Naive thymus-derived CD4-positive, alpha-beta T cell (primary cell): ENCODE results near the gene CRYBA1. TPM values are rescaled to one million over a fixed set of nuclear protein-coding genes. Genes with fewer than 3 reads are reported as not detected.
"Not testable (repeated sequence)": the region's sequence is repeated elsewhere in the genome, so short reads cannot be mapped to it uniquely, and the experiment has no call there.

ENCODE experiments used
- ATAC-seq: fragments of 150-1000 bp; cut with Tn5 transposase; 2 replicates; pipeline ENCODE4 v1.10.0; 2021; ENCODE audit warnings: mild to moderate bottlenecking, moderate library complexity
- CTCF ChIA-PET: fragments of 350-600 bp; sonication (Branson Sonifier 250); formaldehyde crosslinking; loops from one replicate; lab custom pipeline; 2021; ENCODE audit warnings: antibody characterized with exemption; lab: Charles Lee
- POLR2A ChIA-PET: fragments of 350-600 bp; sonication (Branson Sonifier 250); formaldehyde crosslinking; loops from one replicate; lab custom pipeline; 2021; ENCODE audit warnings: antibody characterized with exemption, inconsistent platforms; lab: Charles Lee
- DNase-seq, 9 donors: peaks; one replicate each; pipeline versions ENCODE4 v3.0.0 to v3.0.0-alpha.2; 2020 to 2022; ENCODE audit warnings: mixed read lengths in 1 of 9
- H3K27ac ChIP-seq: one replicate; pipeline ENCODE4 v1.7.0; 2013; ENCODE audit warnings: mild to moderate bottlenecking, low read depth, low read length, moderate library complexity
- H3K27me3 ChIP-seq, 2 donors: one replicate each; pipeline ENCODE4 v1.7.0; 2013; ENCODE audit warnings: low read length in 2 of 2, mild to moderate bottlenecking in 2 of 2, moderate library complexity in 2 of 2; ENCODE audit not compliant: control insufficient read depth in 2 of 2, insufficient read depth in 2 of 2
- H3K36me3 ChIP-seq, 3 experiments: 1 replicate in 2 of 3; 2 replicates in 1 of 3; pipeline ENCODE4 v1.7.0; 2013; ENCODE audit warnings: low read length in 3 of 3, mild to moderate bottlenecking in 3 of 3, moderate library complexity in 1 of 3; ENCODE audit not compliant: insufficient read depth in 3 of 3, control insufficient read depth in 2 of 3
- H3K4me1 ChIP-seq, 2 donors: one replicate each; pipeline ENCODE4 v1.7.0; 2013; ENCODE audit warnings: low read length in 2 of 2, mild to moderate bottlenecking in 2 of 2, moderate library complexity in 1 of 2; ENCODE audit not compliant: control insufficient read depth in 2 of 2, insufficient read depth in 2 of 2
- H3K4me3 ChIP-seq: 2 replicates; pipeline ENCODE4 v1.7.0; 2013; ENCODE audit warnings: mild to moderate bottlenecking, low read length
- H3K9me3 ChIP-seq, 3 experiments: 1 replicate in 2 of 3; 2 replicates in 1 of 3; pipeline ENCODE4 v1.7.0; 2013; ENCODE audit warnings: low read length in 3 of 3; ENCODE audit not compliant: control insufficient read depth in 2 of 3
- H3K27ac Mint-ChIP-seq, 9 donors: one replicate each; pipeline ENCODE4 v1.8.0; 2020 to 2022; ENCODE audit warnings: mixed read lengths in 9 of 9, mild to moderate bottlenecking in 8 of 9, moderate library complexity in 5 of 9, inconsistent platforms in 2 of 9
- H3K27me3 Mint-ChIP-seq, 5 donors: one replicate each; pipeline ENCODE4 v1.8.0; 2021 to 2022; ENCODE audit warnings: mixed read lengths in 5 of 5, mild to moderate bottlenecking in 1 of 5
- H3K36me3 Mint-ChIP-seq, 5 donors: one replicate each; pipeline ENCODE4 v1.8.0; 2020 to 2022; ENCODE audit warnings: mixed read lengths in 5 of 5, mild to moderate bottlenecking in 3 of 5, inconsistent platforms in 1 of 5
- H3K4me1 Mint-ChIP-seq, 7 donors: one replicate each; pipeline ENCODE4 v1.8.0; 2020 to 2022; ENCODE audit warnings: mixed read lengths in 7 of 7, mild to moderate bottlenecking in 3 of 7, inconsistent platforms in 1 of 7
- H3K4me3 Mint-ChIP-seq, 10 donors: one replicate each; pipeline ENCODE4 v1.8.0; 2020 to 2022; ENCODE audit warnings: mild to moderate bottlenecking in 10 of 10, mixed read lengths in 10 of 10, moderate library complexity in 6 of 10, inconsistent platforms in 2 of 10
- H3K9me3 Mint-ChIP-seq, 11 donors: one replicate each; pipeline ENCODE4 v1.8.0; 2020 to 2022; ENCODE audit warnings: mixed read lengths in 11 of 11, mild to moderate bottlenecking in 4 of 11, inconsistent platforms in 1 of 11, moderate library complexity in 1 of 11
- intact Hi-C, 2 donors: fragments of 100-400 bp; cut with micrococcal nuclease; formaldehyde crosslinking; loops; one replicate each; pipeline ENCODE4 v1.15.1; 2023
- polyA plus RNA-seq, 2 donors: library from polyadenylated mRNA; unstranded; fragments of 300-500 nt; fragmentation: Illumina TruSeq; gene quantifications; one replicate each; pipeline ENCODE4 v1.2.3, GENCODE V29; 2021
- total RNA-seq, 6 experiments: library from RNA in 5 of 6; stranded (reverse) in 5 of 6; gene quantifications; 1 replicate in 5 of 6; 2 replicates in 1 of 6; pipeline ENCODE4 v1.2.3 and lab custom pipeline; 2021 to 2026

Gene CRYBA1
- total and polyA plus RNA-seq, 7 experiments from 2014 or later, result not detected

DNA sequence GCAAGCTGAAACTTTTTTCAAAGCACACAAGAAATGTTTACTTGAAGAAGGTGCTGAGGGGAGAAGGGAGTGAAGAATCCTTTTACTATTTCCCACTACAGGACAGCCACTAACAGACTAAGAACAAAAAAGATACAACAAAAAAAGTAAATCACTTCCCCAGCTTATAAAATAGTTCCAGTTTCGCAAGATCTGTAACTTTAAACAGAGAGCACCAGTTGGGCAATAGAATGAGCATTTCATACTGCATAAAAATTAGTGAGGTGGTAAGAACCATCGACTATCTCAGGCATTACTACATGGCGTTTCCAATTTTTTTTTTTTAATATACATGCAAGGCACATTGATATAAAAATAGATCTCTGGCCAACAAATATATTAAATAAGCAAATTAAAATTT is 11.1 kb downstream of the CRYBA1 start:
- H3K4me3 Mint-ChIP-seq, result no peak overlapping the region
- CTCF ChIA-PET, result interaction anchor here (0.6 to 0.7 kb wide), 3 partner anchors 37 to 530 kb away, joined by 3 read pairs; no protein-coding TSS in a partner anchor
- intact Hi-C loops, result no loop called here

DNA sequence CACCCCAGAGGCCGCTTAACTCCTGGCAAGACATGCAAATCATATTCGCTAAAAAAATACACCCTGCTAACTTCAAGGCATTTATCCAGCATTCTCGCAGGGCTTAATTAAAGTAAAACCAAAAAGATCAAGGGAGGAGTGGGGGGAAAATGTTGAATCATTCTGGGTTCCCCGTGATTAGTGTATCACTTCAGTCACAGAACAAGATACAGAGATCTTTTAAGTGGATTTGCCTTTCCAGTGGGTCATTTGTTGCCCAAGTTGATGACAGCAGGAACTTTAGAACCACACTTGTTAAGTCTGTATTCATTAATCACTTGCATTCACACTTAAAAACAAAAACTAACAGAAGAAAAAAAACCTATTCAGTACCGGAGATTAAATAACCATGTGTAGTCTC is 17.3 kb downstream of the CRYBA1 start:
- intact Hi-C loops, result no loop called here
- Mint-ChIP-seq H3K4me3 (no peak overlapping the region), H3K9me3 (no peaks in the 10 kb centered on the region), H3K27me3 (no peaks in the 10 kb centered on the region), H3K4me1 (peaks cover 9 to 49% (median 35%) of the 10 kb centered on the region in 7 donors), H3K27ac (peak overlapping the region in 6 of 9 donors; percentile 1 to 69 (median 38)), H3K36me3 (peaks cover 0 to 49% (median 28%) of the 10 kb centered on the region in 5 donors)
- no peak for ATAC-seq
- no peak overlapping the region for H3K27ac ChIP-seq
- peaks cover 0 to 47% (median 27%) of the 10 kb centered on the region in 3 experiments for H3K36me3 ChIP-seq
- no peaks in the 10 kb centered on the region for H3K9me3 ChIP-seq
- no peak for DNase-seq
- H3K27me3 ChIP-seq, result no peaks in the 10 kb centered on the region
- H3K4me3 ChIP-seq, result no peak overlapping the region
- ChIA-PET CTCF (no interaction called here), POLR2A (no interaction called here)
- no peaks in the 10 kb centered on the region for H3K4me1 ChIP-seq

More for the DNA sequence above, 11.1 kb downstream of the CRYBA1 start:
- peaks cover 0 to 40% (median 11%) of the 10 kb centered on the region in 5 donors for H3K36me3 Mint-ChIP-seq
- no peaks in the 10 kb centered on the region for H3K27me3 ChIP-seq
- H3K27me3 Mint-ChIP-seq, result no peaks in the 10 kb centered on the region
- no peak overlapping the region for H3K27ac ChIP-seq
- ATAC-seq (peak; percentile 20), DNase-seq (no peak)
- H3K9me3 ChIP-seq, result no peaks in the 10 kb centered on the region
- peak overlapping the region in 4 of 9 donors; percentile 51 to 72 (median 60) for H3K27ac Mint-ChIP-seq
- peaks cover 0 to 32% (median 6%) of the 10 kb centered on the region in 3 experiments for H3K36me3 ChIP-seq
- POLR2A ChIA-PET, result interaction anchor here (0.7 to 1.6 kb wide), 5 partner anchors 29 to 347 kb away, joined by 3 to 9 read pairs (median 3); no protein-coding TSS in a partner anchor
- no peak overlapping the region for H3K4me3 ChIP-seq
- H3K4me1 ChIP-seq, result no peaks in the 10 kb centered on the region
- H3K9me3 Mint-ChIP-seq, result no peaks in the 10 kb centered on the region
- H3K4me1 Mint-ChIP-seq, result peaks cover 8 to 50% (median 22%) of the 10 kb centered on the region in 7 donors

DNA sequence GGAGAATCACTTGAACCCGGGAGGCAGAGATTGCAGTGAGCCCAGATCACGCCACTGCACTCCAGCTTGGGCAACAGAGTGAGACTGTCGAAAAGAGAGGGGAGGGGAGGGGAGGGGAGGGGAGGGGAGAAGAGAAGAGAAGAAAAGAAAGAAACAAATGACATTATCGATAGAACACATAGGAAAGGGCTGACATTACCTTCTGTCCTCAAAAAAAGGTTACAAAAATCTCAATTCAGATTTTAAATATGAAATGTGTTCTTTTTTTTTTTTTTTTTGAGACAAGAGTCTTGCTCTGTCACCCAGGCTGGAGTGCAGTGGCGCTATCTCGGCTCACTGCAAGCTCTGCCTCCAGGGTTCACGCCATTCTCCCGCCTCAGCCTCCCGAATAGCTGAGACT is 25.3 kb downstream of the CRYBA1 start:
- H3K9me3 Mint-ChIP-seq, H3K27me3 ChIP-seq, ATAC-seq, H3K27me3 Mint-ChIP-seq, POLR2A ChIA-PET, DNase-seq, H3K4me3 Mint-ChIP-seq, H3K4me3 ChIP-seq, H3K9me3 ChIP-seq, H3K27ac ChIP-seq: not testable (repeated sequence)
- peaks cover 32 to 62% (median 56%) of the 10 kb centered on the region in 7 donors for H3K4me1 Mint-ChIP-seq
- H3K36me3 Mint-ChIP-seq, result peaks cover 10 to 35% (median 20%) of the 10 kb centered on the region in 5 donors
- CTCF ChIA-PET, result interaction anchor here (0.6 to 0.7 kb wide), 2 partner anchors 90 to 517 kb away, joined by 3 to 6 read pairs; no protein-coding TSS in a partner anchor
- H3K36me3 ChIP-seq, result peaks cover 0 to 18% (median 0%) of the 10 kb centered on the region in 3 experiments
- peaks cover 6 to 19% of the 10 kb centered on the region in 2 donors for H3K4me1 ChIP-seq
- intact Hi-C loops, result loop anchor here in 1 of 2 donors (2.0 kb wide), 1 partner anchor 19 kb away; no protein-coding TSS in a partner anchor
- peak overlapping the region in 3 of 9 donors; percentile 10 to 58 (median 19) for H3K27ac Mint-ChIP-seq

DNA sequence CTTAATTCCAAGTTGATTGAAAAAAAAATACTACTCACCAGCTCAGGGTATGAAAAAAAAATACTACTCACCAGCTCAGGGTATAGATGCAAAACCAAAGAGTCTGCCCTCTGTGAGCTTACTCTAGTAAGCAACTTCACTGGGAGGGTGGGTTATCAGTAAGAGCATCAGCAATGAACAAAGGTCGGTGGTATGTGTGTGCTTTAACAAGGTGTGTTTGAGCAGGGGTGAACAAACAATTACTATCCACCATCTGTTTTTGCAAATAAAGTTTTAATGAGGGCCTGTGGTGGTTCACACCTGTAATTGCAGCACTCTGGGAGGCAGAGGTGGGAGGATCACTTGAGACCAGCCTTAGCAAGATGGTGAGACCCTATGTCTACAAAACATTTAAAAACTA is 27.3 kb downstream of the CRYBA1 start:
- ATAC-seq (no peak), DNase-seq (no peak)
- H3K27ac Mint-ChIP-seq, result peak overlapping the region in 6 of 9 donors; percentile 42 to 81 (median 56)
- peaks cover 0 to 6% (median 0%) of the 10 kb centered on the region in 3 experiments for H3K9me3 ChIP-seq
- H3K9me3 Mint-ChIP-seq, result peaks cover 0 to 12% (median 4%) of the 10 kb centered on the region in 11 donors
- H3K27me3 ChIP-seq, result no peaks in the 10 kb centered on the region
- intact Hi-C loops, result no loop called here
- H3K4me1 ChIP-seq, result peaks cover 19 to 30% of the 10 kb centered on the region in 2 donors
- H3K27ac ChIP-seq, result no peak overlapping the region
- no peak overlapping the region for H3K4me3 ChIP-seq
- H3K4me1 Mint-ChIP-seq, result peaks cover 39 to 73% (median 65%) of the 10 kb centered on the region in 7 donors
- peak overlapping the region in 6 of 10 donors; percentile 12 to 51 (median 24) for H3K4me3 Mint-ChIP-seq
- no peaks in the 10 kb centered on the region for H3K27me3 Mint-ChIP-seq
- peaks cover 10 to 49% (median 34%) of the 10 kb centered on the region in 5 donors for H3K36me3 Mint-ChIP-seq
- ChIA-PET POLR2A (interaction anchor here (0.6 to 1.5 kb wide), 3 partner anchors 18 to 73 kb away, joined by 3 to 6 read pairs (median 3); partner anchors contain the start of gene NUFIP2), CTCF (interaction anchor here (0.7 kb wide), 1 partner anchor 665 kb away, joined by 3 read pairs; no protein-coding TSS in a partner anchor)
- peaks cover 0 to 28% (median 0%) of the 10 kb centered on the region in 3 experiments for H3K36me3 ChIP-seq

DNA sequence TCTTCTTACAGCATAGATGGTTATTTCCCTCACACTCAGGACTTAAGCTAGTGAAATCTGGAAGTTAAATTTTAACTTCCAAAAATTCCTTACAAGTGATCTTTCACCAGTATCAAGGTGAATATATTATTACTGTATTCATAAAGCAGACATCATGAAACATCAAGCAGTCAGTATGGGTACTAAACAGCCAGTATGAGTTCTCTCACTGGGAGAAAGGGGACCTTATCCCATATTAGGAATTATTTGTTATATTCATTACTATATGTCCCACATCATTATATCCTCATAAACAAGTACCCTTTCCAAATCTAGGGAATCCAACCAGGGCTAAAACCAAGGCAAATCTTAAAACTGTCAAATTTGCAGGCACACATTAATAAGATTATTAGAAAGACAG is 32.0 kb downstream of the CRYBA1 start:
- Mint-ChIP-seq H3K27ac (no peak overlapping the region), H3K27me3 (no peaks in the 10 kb centered on the region), H3K36me3 (peaks cover 18 to 80% (median 59%) of the 10 kb centered on the region in 5 donors), H3K4me1 (peaks cover 48 to 81% (median 65%) of the 10 kb centered on the region in 7 donors), H3K9me3 (peaks cover 0 to 27% (median 15%) of the 10 kb centered on the region in 11 donors), H3K4me3 (peak overlapping the region in 2 of 10 donors; percentile 34 to 37)
- H3K9me3 ChIP-seq, result peaks cover 0 to 13% (median 0%) of the 10 kb centered on the region in 3 experiments
- H3K36me3 ChIP-seq, result peaks cover 8 to 64% (median 9%) of the 10 kb centered on the region in 3 experiments
- intact Hi-C loops, result no loop called here
- ChIA-PET CTCF (interaction anchor here (0.6 kb wide), 1 partner anchor 61 kb away, joined by 3 read pairs; no protein-coding TSS in a partner anchor), POLR2A (interaction anchor here (1.6 kb wide), 1 partner anchor 16 kb away, joined by 3 read pairs; no protein-coding TSS in a partner anchor)
- ATAC-seq, result no peak
- no peak for DNase-seq
- H3K27ac ChIP-seq, result no peak overlapping the region
- H3K27me3 ChIP-seq, result no peaks in the 10 kb centered on the region
- peaks cover 28 to 40% of the 10 kb centered on the region in 2 donors for H3K4me1 ChIP-seq
- no peak overlapping the region for H3K4me3 ChIP-seq

DNA sequence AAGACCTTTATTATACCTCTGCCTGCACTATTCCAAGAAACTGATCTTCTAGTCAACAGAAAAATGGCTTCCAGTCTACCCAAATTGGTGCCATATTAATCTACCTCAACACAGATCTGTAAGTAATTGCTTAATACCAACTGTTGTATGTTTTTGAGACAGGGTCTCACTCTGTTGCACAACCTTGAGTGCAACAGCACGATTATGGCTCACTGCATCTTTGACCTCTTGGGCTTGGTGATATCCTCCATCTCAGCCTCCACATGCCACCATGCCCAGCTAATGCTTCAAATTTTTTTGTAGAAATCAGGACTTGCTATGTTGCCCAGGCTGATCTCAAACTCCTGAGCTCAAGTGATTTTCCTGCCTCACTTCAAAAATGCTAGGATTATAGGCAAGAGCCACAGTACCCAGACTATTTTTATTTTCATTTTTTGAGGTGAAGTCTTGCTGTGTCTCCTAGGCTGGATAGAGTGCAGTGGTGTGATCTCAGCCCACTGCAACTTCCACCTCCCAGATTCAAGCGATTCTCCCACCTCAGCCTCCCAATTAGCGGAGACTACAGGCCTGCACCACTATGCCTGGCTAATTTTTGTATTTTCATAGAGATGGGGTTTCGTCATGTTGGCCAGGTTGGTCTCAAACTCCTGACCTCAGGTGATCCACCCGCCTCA is 32.9 kb downstream of the CRYBA1 start:
- Mint-ChIP-seq H3K27me3 (no peaks in the 10 kb centered on the region), H3K4me1 (peaks cover 44 to 79% (median 62%) of the 10 kb centered on the region in 7 donors), H3K9me3 (peaks cover 0 to 27% (median 15%) of the 10 kb centered on the region in 11 donors), H3K4me3 (peak overlapping the region in 6 of 10 donors; percentile 27 to 63 (median 39)), H3K27ac (peak overlapping the region in 2 of 9 donors; percentile 33 to 62), H3K36me3 (peaks cover 17 to 79% (median 59%) of the 10 kb centered on the region in 5 donors)
- Histone ChIP-seq H3K9me3 (peaks cover 0 to 13% (median 0%) of the 10 kb centered on the region in 3 experiments), H3K36me3 (peaks cover 8 to 65% (median 9%) of the 10 kb centered on the region in 3 experiments), H3K4me3 (no peak overlapping the region), H3K27ac (no peak overlapping the region), H3K4me1 (peaks cover 34 to 39% of the 10 kb centered on the region in 2 donors), H3K27me3 (no peaks in the 10 kb centered on the region)
- ChIA-PET CTCF (interaction anchor here (0.9 kb wide), 1 partner anchor 15 kb away, joined by 3 read pairs; the partner anchor contains the start of gene NUFIP2), POLR2A (interaction anchor here (1.1 kb wide), 1 partner anchor 131 kb away, joined by 5 read pairs; no protein-coding TSS in a partner anchor)
- intact Hi-C loops, result no loop called here
- no peak for DNase-seq
- no peak for ATAC-seq
